Liver (tissue), 3 donors: Measurements from ENCODE around the gene CYFIP2.

Experiments
- FOXA1 ChIP-seq: IDR thresholded peaks from 2 replicates; pipeline ENCODE4 v1.6.1; 2016; ENCODE audit warnings: antibody characterized with exemption
- GABPA ChIP-seq, 2 donors: IDR thresholded peaks in 1 of 2; conservative IDR thresholded peaks in 1 of 2; 2 replicates each; pipeline ENCODE4 v1.6.1; 2016; ENCODE audit warnings: antibody characterized with exemption in 2 of 2, mild to moderate bottlenecking in 1 of 2, moderate library complexity in 1 of 2
- HNF4G ChIP-seq: IDR thresholded peaks from 2 replicates; pipeline ENCODE4 v1.6.1; 2016; ENCODE audit warnings: antibody characterized with exemption
- JUND ChIP-seq, 2 donors: IDR thresholded peaks; 2 replicates each; pipeline ENCODE4 v1.6.1; 2016; ENCODE audit warnings: antibody characterized with exemption in 2 of 2
- RAD21 ChIP-seq, 2 donors: IDR thresholded peaks; 2 replicates each; pipeline ENCODE4 v1.6.1; 2016; ENCODE audit warnings: antibody characterized with exemption in 2 of 2, mild to moderate bottlenecking in 2 of 2
- SP1 ChIP-seq: IDR thresholded peaks from 2 replicates; pipeline ENCODE4 v1.6.1; 2018; ENCODE audit warnings: antibody characterized with exemption, mild to moderate bottlenecking
- ZBTB33 ChIP-seq: IDR thresholded peaks from 2 replicates; pipeline ENCODE4 v1.6.1; 2016; ENCODE audit warnings: antibody characterized with exemption
- TF ChIP-seq, protein P1 (sequence below): fragments of 150-350 bp; IDR thresholded peaks from 2 replicates; pipeline ENCODE4 v1.5.1; 2017; ENCODE audit warnings: improper control_type of control experiment, low read depth, low read length; ENCODE audit not compliant: missing input control
- TF ChIP-seq, protein P2 (sequence below): IDR thresholded peaks from 2 replicates; pipeline ENCODE4 v1.6.1; 2016; ENCODE audit warnings: antibody characterized with exemption
- TF ChIP-seq, protein P3 (sequence below): IDR thresholded peaks from 2 replicates; pipeline ENCODE4 v1.6.1; 2016; ENCODE audit warnings: antibody characterized with exemption, mild to moderate bottlenecking
- donor health status: healthy.
- donor health status: healthy.

GRCh38 chr5:157303023-157303422, 37.1 kb downstream of the CYFIP2 start:
- TF ChIP-seq RAD21 (IDR thresholded peaks at IDR 0.05) = no peak
- no peak for TF ChIP-seq HNF4G
- TF ChIP-seq ZBTB33 = no peak
- TF ChIP-seq, protein P1, sequence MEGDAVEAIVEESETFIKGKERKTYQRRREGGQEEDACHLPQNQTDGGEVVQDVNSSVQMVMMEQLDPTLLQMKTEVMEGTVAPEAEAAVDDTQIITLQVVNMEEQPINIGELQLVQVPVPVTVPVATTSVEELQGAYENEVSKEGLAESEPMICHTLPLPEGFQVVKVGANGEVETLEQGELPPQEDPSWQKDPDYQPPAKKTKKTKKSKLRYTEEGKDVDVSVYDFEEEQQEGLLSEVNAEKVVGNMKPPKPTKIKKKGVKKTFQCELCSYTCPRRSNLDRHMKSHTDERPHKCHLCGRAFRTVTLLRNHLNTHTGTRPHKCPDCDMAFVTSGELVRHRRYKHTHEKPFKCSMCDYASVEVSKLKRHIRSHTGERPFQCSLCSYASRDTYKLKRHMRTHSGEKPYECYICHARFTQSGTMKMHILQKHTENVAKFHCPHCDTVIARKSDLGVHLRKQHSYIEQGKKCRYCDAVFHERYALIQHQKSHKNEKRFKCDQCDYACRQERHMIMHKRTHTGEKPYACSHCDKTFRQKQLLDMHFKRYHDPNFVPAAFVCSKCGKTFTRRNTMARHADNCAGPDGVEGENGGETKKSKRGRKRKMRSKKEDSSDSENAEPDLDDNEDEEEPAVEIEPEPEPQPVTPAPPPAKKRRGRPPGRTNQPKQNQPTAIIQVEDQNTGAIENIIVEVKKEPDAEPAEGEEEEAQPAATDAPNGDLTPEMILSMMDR = no peak
- no peak for TF ChIP-seq SP1
- no peak for TF ChIP-seq FOXA1
- TF ChIP-seq, protein P2, sequence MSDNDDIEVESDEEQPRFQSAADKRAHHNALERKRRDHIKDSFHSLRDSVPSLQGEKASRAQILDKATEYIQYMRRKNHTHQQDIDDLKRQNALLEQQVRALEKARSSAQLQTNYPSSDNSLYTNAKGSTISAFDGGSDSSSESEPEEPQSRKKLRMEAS = no peak
- TF ChIP-seq JUND (IDR thresholded peaks at IDR 0.05) = no peak
- TF ChIP-seq GABPA (IDR thresholded peaks at IDR 0.05 in 1 of 2, conservative IDR thresholded peaks at IDR 0.05 in 1 of 2) = no peak
- TF ChIP-seq, protein P3, sequence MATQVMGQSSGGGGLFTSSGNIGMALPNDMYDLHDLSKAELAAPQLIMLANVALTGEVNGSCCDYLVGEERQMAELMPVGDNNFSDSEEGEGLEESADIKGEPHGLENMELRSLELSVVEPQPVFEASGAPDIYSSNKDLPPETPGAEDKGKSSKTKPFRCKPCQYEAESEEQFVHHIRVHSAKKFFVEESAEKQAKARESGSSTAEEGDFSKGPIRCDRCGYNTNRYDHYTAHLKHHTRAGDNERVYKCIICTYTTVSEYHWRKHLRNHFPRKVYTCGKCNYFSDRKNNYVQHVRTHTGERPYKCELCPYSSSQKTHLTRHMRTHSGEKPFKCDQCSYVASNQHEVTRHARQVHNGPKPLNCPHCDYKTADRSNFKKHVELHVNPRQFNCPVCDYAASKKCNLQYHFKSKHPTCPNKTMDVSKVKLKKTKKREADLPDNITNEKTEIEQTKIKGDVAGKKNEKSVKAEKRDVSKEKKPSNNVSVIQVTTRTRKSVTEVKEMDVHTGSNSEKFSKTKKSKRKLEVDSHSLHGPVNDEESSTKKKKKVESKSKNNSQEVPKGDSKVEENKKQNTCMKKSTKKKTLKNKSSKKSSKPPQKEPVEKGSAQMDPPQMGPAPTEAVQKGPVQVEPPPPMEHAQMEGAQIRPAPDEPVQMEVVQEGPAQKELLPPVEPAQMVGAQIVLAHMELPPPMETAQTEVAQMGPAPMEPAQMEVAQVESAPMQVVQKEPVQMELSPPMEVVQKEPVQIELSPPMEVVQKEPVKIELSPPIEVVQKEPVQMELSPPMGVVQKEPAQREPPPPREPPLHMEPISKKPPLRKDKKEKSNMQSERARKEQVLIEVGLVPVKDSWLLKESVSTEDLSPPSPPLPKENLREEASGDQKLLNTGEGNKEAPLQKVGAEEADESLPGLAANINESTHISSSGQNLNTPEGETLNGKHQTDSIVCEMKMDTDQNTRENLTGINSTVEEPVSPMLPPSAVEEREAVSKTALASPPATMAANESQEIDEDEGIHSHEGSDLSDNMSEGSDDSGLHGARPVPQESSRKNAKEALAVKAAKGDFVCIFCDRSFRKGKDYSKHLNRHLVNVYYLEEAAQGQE = no peak
